DND-41 (cell line): Measurements from ENCODE around the gene PFN1.

ENCODE experiments used
- EZH2 ChIP-seq: IDR thresholded peaks from 3 replicates; pipeline ENCODE4 v1.6.1; 2012; ENCODE audit warnings: borderline replicate concordance, low read depth, mild to moderate bottlenecking, moderate library complexity, low read length, inconsistent platforms; ENCODE audit not compliant: severe bottlenecking
- TF ChIP-seq, protein P1 (sequence below): IDR thresholded peaks from 2 replicates; pipeline ENCODE4 v1.5.1; 2012; ENCODE audit warnings: borderline replicate concordance, low read length, moderate library complexity, mild to moderate bottlenecking; ENCODE audit not compliant: poor library complexity, severe bottlenecking; ENCODE audit errors: extremely low read depth

DNA sequence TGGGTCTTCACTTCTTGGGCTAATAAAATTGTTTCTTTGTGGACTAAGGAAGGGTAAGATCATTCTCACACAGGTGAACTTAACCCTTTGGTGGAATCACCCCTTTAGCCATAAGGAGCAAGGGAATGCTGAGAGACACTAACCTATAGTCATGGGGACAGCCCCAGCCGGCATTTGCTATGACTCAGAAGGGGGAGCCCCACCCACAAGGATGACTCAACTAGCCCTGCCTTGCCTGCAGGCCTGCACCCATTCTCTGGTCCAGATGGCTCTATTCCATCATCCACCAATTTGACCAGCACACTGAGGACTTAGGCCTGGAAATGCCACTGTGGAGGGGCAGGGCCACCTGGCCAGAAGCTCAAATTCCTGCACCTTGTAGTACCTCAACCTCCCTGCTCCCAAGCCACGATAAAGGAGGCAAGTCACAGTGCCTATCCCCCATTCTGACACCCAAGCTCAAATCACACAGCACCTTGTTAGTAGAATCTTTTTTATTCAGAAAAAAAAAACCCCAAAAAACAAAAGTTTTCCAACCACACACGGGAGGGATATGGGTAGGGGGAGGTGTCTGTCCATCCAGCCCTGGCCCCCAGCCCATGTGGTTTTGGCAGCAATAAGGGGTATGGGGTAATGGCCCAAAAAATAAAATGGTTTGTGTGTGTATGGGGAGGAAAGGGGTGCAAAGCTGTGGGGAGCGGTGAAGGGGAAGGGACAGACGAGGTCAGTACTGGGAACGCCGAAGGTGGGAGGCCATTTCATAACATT lies 3.0 kb downstream of the PFN1 start:
- TF ChIP-seq, protein P1, sequence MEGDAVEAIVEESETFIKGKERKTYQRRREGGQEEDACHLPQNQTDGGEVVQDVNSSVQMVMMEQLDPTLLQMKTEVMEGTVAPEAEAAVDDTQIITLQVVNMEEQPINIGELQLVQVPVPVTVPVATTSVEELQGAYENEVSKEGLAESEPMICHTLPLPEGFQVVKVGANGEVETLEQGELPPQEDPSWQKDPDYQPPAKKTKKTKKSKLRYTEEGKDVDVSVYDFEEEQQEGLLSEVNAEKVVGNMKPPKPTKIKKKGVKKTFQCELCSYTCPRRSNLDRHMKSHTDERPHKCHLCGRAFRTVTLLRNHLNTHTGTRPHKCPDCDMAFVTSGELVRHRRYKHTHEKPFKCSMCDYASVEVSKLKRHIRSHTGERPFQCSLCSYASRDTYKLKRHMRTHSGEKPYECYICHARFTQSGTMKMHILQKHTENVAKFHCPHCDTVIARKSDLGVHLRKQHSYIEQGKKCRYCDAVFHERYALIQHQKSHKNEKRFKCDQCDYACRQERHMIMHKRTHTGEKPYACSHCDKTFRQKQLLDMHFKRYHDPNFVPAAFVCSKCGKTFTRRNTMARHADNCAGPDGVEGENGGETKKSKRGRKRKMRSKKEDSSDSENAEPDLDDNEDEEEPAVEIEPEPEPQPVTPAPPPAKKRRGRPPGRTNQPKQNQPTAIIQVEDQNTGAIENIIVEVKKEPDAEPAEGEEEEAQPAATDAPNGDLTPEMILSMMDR = no peak
- TF ChIP-seq EZH2 = no peak
